ENCODE measurements around the gene STK39.

Gene STK39

DNA sequence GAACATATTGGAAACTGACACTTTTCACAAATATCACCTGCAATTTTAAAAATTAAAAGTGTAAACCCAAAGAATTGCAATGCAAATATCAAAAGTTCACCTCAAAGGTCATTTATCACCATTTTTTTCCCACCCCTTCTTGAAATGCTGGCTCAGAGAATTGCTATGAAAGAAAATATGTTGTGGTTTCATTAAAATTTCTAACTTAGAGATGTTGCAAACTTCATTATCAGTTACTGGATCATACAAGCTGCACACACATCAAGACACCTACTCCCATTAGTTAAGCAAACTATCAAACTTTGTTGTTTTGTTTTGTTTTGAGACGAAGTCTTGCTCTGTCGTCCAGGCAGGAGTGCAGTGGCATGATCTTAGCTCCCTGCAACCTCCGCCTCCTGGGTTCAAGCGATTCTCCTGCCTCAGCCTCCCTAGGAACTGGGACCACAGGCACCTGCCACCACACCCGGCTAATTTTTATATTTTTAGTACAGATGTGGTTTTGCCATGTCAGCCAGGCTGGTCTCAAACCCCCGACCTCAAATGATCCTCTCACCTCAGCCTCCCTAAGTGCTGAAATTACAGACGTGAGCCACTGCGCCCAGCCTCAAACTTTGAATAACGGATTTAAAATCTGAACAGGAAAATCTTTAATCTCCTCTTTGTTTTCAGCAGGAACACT lies 37.0 kb downstream of the STK39 start:
- DNase-seq (ENCODE audit: low read depth), result no peak

DNA sequence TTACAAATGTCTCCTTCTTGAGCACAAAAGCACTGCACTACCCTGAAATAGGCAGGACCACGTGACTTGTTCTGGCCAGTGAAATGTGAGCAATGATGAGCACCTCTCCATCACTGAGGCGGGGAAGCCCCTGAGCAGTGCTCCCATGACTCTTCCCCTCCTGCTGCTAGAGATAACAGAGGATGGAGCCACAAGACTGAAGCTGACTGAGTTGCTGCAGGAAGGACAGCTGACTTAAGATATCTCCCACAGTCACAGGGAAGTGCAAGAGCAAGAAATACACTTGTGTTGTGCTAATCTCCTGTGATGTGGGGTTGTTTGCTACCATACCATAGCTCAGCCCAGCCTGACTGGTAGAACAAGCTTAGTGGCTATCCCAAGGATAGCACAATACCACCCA lies 38.7 kb downstream of the STK39 start:
- no peak for DNase-seq (ENCODE audit: low read depth)

DNA sequence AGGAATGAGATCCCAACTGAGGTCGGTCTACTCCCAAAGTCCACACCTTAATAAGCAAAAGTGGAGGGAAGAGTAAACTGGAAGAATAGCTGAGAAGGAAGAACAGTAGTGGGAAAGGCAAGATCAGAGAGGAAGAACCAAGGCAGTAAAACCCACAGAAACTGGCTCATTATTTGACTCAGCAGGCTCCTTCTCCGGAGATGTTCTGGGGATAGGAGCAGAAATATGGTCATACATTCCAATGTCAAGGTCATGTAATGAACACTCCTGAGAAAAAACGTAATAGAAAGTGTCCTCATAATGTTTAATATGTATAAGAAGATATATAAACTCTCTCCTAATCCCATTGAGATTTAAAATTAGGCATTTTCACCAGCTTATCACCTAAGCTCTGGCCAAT lies 39.5 kb downstream of the STK39 start:
- no peak for DNase-seq (ENCODE audit: low read depth)

DNA sequence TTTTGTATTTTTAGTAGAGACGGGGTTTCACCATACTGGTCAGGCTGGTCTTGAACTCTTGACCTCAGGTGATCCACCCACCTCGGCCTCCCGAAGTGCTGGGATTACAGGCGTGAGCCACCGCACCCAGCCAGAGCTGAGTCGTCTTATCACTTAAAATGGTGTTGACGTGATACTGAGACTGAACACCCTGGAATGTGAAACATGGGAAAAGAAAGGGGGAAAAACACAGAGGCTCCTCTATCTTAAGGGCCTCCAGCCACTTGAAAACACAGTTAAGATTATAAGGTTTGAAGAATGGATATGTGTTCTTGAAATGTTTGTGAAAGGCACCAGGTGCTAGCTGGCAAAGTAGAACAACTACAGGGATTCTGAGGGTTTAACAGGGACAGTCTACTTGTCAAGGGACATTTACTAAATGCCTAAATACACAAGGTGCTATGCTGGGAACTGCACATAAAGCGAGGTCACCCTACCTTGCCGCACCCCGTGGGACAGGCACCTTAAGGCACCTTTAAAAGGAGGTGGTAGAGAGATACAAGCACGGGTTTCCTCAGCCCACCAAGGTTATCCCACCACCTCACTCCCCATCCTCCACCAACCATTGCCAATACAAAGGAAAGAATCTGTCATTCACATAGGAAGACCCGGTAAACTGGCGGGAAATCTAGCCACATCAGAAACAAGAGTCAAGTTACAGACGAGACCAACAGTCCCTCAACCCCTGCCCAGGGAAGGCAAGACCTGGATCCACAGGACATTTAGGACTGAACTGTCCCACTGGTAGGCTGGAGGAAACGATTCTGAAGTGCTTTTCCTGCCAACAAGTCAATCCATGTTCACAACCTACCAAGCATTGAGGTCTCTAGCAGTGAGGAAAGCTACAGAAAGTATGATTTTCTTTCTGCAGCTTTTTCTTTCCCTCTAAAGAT lies 43.4 kb downstream of the STK39 start:
- DNase-seq (ENCODE audit: low read depth), result no peak

DNA sequence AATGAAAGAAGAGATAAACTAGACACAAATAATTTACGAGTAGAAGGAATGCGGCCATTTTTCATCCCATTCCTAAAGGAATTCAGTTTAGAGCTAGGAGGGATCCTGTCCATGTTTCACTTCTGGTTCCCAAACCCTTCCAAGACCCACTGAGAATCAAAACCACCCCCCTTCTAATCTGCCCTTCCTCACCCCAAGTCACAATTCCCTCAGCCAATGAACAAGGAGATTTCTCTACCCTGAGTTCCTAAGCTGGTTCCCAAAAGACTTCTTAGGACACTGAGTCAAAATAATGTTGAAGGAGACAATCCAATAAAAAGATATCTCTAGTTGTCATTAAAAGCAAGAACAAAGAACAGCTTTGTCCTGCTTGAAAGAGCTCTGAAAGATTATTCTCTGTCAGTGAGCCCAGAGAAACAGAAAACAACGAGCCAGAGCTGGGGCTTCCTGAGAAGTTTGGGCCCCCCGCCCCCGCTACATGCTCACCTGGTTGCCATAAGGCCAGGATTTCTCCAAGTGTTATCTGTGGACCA lies 45.7 kb downstream of the STK39 start:
- no peak for DNase-seq (ENCODE audit: low read depth)

DNA sequence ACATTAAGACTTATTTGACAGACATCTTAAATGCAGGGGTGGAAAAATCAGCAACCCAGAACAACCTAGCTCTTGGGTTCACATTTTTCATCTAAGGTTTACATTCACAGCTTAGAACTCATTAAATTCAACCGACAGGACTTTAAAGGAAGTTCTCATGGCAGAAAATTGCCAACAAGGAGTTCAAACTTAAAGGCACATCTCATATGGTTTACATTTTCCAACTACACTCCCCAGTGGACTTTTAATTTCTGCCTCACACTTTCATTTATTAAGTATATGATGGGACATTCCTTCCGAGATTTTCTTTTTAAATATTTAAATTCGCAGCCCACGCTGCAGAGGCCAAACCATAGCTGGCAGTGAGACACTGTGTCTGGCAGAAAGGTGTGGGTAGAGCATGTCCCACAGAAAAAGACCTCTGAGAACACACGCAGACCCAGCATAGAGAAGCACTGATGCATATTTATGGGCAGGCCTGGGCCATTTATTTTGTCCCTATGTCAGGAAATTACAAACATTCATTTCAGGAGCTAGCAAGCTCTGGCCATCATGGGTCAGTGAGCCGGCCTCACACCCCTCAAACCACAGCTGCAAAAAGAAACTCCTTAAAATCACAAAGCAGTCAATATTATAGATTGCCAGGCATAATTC lies 46.3 kb downstream of the STK39 start:
- no peak for DNase-seq (ENCODE audit: low read depth)

DNA sequence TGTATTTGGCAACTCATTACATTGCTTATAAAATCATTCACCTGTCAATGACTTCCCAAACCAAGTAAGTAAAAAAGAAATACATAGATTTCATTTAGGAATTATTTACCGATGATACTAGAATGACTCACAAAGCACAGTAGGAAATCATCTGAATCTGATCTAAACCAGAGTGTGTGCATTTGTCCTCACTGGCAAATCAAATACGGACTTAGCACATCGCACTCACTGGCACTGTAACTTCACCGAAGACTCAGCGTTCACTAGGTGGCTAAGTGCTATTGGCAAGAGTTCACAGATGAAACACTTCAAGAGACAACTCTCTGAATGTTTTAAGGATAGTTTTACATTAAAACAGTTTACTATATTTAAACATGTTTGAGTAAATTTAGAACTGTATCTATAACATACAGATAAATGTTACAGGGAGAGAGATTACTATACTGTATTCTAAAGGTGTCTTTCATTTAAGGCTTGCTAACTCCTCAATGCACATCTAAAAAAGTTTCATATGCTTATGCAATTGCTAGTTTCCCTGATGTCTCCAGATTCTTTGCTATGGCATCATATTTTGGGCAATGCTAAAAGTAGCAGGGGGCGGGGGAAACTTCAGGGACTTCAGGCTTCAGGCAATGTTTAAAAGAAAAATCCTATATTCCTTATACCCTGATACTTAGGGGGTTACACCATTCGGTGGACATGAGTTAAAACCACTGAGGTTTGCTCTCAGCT lies 48.8 kb downstream of the STK39 start:
- DNase-seq (ENCODE audit: low read depth), result peak; percentile 62

DNA sequence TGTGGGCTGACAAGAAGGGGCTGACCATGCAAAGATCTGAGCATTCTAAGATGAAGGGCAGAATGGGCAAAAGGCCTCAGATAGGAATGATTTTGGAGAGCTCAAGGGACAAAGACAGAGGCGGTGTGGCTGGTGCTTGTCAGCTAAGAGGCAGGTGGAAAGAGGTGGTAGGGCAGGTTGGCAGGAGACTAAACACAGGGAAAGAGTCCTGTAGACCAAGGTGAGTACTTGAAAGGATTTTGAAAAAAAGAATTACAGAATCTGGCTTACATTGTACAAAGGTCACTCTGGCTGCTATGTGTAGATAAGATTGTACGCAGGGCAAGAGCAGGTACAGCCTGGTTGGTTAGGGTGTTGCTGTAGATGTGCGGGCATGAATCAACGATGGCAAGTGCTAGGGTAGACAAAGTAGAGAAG lies 50.6 kb downstream of the STK39 start:
- no peak for DNase-seq (ENCODE audit: low read depth)

DNA sequence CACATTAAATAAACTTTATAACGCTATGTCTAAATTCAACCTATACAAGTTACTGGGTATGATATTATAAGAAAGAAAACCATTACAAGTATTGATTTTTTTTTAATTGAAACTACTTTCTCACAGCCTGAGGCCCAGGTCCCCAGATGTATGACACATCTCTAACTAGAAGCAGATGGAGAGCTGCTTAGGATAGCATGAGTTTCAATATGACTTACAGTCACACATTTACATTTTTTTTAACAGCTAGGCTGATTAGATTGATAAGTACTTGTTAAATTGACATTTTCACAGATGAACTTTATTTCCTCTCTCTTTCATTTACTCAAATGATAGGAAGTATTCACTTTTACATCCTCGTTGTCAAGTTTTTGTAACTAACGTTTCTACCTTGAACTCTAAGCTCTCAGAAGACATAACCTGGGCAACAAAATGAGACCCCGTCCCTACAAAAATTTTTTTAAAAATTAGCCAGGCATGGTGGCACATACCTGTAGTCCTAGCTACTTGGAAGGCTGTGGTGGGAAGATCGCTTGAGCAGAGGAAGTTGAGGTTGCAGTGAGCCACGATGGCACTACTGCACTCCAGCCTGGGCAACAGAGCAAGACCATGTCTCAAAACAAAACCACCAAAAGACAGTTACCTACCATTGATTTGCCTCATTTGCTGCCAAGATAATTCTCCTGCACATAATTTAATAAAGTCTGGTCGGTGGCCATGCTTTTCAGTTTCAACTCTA lies 52.4 kb downstream of the STK39 start:
- peak; percentile 42 for DNase-seq (ENCODE audit: low read depth)

DNA sequence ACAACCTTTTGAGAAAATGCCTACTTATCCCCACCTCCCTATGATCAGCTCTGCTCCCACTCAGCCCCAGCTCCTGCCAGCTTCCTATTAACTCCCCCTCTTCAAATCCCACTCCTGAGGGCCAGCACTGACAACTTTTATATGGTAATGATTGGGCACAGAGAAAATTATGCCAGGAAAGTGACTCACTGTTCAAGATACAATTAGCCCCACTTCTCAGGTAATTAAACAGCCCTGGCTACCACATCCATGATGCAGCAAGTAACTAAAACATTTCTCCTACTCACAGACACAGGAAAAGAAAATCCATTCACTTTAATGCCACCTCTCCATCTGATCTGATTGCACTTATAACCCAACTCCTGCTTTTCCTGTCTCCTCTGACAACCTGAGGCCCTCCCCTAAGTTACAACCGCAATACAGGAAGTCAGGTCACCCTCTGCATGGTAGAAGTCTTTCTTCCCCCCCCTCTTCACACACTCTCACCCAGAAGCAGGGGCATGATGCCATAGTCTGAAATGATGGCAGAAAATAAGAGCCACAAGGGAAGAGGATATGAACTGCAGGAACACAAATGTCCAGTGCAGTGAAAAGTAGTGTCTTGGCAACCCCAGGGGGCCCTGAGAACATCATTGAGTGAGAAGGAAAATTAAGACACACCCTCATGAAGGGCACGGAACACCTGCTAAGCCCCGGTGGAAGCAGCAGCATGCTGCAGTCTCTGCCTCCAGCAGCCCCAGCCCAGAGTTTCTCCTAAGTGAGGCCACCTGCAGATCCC lies 54.4 kb downstream of the STK39 start:
- peak; percentile 20 for DNase-seq (ENCODE audit: low read depth)

DNA sequence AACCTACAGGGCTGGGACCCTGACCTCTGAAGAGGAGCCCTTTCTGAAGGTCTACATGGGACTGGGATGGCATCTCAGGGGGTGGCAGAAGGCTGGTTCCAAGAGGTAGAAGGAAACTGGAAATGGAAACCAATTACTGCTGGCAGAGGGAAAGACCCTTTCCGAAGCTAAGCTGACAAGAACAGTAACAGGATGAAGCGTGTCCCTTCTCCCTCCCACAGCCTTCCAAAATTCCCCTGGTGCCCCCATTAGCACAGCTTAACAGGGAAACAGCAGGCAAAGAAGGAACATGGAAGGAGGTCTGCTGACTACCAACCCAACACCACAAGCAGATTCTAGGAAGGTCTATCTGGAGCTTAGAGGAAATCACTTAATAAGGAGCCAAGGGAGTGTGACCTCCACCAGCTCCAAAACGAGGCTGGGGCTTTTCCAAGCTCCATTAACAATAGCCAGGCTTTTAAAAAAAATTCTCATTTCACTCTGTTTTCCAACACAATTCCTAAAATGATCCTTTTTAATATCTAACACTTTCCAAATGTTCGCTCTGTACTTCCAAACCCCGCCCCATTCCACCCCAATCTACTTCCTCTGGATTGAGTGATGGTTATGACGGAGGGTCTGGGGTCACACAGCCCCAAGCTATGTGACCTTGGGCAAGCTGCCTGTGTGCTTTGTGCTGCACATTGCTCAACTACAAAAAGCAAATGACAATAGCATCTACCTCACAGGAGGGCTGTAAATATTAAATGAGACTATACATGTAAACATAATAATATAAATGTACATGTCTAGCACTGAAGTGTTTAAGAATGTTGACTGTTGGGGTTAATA lies 55.2 kb downstream of the STK39 start:
- DNase-seq (ENCODE audit: low read depth), result no peak

DNA sequence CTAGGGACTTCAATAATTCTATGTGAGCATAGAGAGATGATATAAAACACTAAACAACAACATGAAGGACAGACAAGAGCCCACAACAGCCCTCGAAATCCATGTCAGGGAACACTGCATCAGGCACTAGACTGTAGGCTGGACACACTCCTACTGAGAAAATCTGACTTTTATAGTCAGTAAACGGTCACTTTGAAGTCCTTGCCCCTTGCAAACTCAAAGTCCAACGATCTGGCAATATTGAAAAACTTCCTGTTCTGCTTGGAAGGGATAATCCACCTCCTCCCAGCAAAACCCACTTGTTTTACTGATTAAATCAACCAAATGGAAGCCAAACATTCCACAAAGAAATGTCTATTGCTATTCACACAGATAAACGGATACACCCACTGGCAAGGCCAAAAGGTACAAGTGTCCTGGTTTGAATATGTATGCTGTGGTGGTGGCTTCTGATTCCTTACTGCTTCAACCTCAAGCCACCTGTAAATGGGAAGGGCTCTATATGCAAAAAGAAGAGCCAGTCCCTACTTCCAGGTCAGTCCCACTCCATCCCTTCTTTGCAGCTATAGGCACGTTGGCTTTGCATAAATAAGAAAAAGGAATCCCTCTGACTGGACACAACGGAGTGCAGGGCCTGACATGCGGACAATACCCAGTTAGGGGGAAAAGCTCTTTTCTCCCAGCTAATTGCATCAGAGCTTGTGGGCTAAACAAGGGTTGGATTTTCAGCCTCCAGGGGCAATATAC lies 56.6 kb downstream of the STK39 start:
- no peak for DNase-seq (ENCODE audit: low read depth)

DNA sequence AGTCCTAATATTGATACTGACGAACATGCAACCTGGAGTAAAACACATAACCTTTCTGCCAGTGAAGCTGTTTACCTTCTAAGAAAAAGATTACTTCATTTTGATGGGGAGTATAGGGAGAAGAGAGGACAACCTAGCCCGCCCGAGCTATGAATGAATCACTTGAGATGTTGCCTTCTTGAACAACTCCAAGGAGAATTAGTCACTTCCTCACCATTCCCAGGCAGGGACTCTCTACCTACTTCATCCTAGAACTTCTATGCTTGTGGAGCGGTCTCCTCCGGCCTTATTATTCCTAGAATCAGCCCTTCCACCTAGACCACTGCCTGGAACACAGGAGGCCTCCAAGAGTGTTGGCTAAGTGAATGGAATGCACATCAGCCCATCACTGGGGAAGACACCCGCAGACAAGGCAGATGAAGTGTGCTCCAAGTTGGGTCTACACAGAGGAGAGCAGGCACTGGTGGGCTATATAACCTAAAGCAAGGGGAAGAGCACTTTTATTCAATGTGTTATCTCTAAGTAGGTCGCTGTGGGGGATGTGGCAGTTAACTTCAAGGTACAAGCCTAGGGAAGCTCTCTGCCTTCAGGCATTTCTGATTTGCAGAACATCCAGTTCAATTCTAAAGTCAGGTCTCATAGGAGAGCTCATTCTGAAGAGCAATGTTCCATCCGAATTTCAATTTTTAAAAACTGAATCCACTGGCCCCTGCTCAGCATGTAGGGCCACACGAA lies 57.4 kb downstream of the STK39 start:
- DNase-seq (ENCODE audit: low read depth), result no peak

DNA sequence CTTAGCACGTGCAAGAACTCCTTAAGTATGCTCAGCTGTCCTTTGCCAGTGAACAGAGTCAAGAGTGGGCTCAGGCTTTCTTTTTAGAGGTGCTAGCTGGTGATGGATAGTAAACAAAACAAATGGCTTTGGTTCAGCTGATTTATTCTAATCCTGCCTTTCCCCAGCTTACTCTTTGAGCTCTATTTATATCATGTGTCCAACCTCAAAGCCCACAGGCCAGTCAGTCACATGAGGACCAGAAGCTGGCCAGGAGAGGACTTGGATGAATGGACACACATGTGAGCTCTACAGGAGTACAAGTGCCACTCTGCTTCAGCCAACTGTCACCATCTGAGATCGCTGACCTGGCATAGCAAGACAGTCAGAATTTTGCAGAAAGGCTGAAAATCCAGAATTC lies 59.4 kb downstream of the STK39 start:
- no peak for DNase-seq (ENCODE audit: low read depth)

DNA sequence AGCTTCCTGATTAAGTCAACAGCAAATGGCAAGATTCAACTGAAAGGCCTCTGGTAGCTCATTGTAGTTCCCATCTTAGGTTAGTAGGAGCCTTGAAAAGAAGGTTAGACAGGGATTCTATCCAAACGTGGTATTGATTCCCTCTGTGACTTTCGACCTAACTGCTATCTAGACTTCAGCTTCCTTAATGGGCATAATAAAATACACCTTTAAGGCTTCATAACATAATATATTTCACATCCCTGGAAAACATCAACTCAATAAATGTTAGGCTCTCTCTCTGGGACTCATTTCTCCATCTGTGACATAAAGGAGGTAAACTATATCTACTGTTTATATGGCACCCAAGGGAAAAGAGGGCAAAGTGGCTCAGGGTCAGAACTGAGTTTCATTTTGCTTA lies 60.9 kb downstream of the STK39 start:
- no peak for DNase-seq (ENCODE audit: low read depth)

DNA sequence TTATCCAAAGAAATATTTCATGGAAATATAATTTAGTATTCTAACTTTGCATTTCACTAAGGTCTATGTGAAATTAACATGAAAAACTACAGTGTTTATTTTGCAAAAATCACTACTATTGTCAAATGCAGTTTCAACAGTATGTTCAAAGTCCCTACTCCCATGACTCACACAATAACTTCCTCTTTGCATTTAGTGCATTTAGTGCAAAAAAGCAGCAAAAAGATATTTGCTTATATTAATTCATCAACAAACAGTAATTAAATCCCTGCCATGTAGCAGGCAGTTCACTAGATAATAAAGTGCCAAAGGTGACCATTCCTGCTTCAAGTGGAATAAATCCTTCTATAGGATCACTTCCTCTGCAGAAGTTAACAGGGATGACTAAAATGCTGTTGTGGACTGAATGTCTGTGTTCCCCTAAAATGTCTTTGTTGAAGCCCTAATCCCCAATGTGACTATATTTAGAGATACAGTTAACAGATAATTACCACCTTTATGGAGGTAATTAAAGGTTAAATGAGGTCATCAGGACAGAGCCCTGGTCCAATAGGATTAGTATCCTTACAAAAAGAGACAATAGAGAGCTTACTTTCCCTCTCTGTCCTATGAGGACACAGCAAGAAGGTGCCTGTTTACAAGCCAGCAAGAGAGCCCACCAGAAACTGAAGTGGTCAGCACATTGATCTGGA lies 61.7 kb downstream of the STK39 start:
- no peak for DNase-seq (ENCODE audit: low read depth)

DNA sequence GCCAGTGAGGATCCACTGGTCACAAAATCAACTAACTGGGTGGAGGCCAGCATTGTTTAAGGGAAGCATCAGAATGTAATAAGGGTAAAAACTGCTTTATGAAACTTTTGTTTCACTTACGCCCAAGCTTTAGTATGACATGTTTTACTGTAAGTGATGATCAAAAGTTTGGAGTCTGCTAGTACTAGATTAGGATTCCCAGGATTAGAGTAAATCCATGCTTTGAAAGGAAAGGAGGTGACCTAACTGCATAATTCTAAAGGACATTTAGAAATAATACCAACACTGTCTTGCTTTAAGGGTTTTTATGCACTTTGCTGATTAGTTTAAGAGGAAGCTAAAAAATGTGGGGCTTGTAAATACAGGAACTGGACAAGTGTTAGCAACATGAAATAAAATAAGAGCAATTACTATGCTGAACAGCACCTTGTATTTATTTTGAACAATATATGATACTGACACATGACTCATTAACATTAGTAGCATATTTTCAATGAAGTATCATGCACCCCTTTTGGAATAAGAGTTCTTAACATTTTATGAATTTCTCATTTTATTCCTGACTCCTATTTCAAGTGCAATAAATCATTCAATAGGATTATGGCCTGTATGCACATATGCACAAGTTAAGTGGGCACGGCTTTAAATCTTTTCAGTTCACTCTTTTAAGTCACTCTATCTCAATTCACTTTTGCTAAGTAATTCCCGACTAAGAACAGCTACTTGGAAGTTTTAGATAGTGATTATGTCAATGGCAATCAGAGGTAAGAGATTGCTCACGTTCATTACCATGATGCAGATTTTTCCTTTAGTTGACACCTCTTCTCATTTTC lies 62.5 kb downstream of the STK39 start:
- DNase-seq (ENCODE audit: low read depth), result no peak
